Mucosa of gallbladder (tissue), 1 donor: ENCODE results near the gene OR11G2. TPM values are rescaled to one million over a fixed set of nuclear protein-coding genes. Genes with fewer than 3 reads are reported as not detected.
"Not testable (repeated sequence)": the region's sequence is repeated elsewhere in the genome, so short reads cannot be mapped to it uniquely, and the experiment has no call there.

Experiments
- DNase-seq: peaks from one replicate; pipeline ENCODE4 v3.0.0-alpha.2; 2020; ENCODE audit warnings: low spot score
- total RNA-seq: library from RNA; stranded (reverse); gene quantifications from one replicate; pipeline ENCODE4 v1.2.1, GENCODE V29; 2021
- donor health status: DM: no; HTN: no; CAD: no.

The OR11G2 gene
- total RNA-seq, 1 donor from 2014 or later = not detected

GRCh38 chr14:20223410-20223809 lies 32.7 kb downstream of the OR11G2 start, which contains the start of gene OR11H6:
Gene OR11H6, plus strand, starts transcription at chr14:20223710. Its CDS starts 0 bp downstream, at chr14:20223710.
- no peak for DNase-seq

- no peak for DNase-seq
Measured at GRCh38 chr14:20228681-20229080, 38.0 kb downstream of the OR11G2 start, which contains the start of gene OR11H7. Gene OR11H7, plus strand, starts transcription at chr14:20228981.

- DNase-seq = not testable (repeated sequence)
Measured at GRCh38 chr14:20235415-20235814, 44.7 kb downstream of the OR11G2 start.

GRCh38 chr14:20247646-20248246 lies 57.0 kb downstream of the OR11G2 start:
- no peak for DNase-seq

Other genes with a start within 250 kb of the OR11G2 start
- not detected for gene OR4K15, start 215.3 kb upstream of the OR11G2 start, total RNA-seq
- gene OR4Q2, start 188.7 kb upstream of the OR11G2 start, total RNA-seq = not detected
- gene OR4K14, start 171.6 kb upstream of the OR11G2 start, total RNA-seq = not detected
- not detected for gene OR4K13, start 154.9 kb upstream of the OR11G2 start, total RNA-seq
- not detected for gene OR4L1, start 130.9 kb upstream of the OR11G2 start, total RNA-seq
- not detected for gene OR4K17, start 80.2 kb upstream of the OR11G2 start, total RNA-seq
- gene OR4N5, start 52.1 kb upstream of the OR11G2 start, total RNA-seq = not detected
- not detected for gene OR11H6, start 32.8 kb downstream of the OR11G2 start, total RNA-seq
- gene OR11H7, start 38.1 kb downstream of the OR11G2 start, total RNA-seq = not detected
- not detected for gene OR11H4, start 48.4 kb downstream of the OR11G2 start, total RNA-seq
- 19.1 TPM for gene TTC5, start 115.1 kb downstream of the OR11G2 start, total RNA-seq
- 40.1 TPM for gene CCNB1IP1, start 142.4 kb downstream of the OR11G2 start, total RNA-seq
- gene PARP2, start 152.7 kb downstream of the OR11G2 start, total RNA-seq = 15.5 TPM
- gene TEP1, start 222.6 kb downstream of the OR11G2 start, total RNA-seq = 107 TPM
- 0.92 TPM for gene KLHL33, start 245.3 kb downstream of the OR11G2 start, total RNA-seq